ENCODE data around the gene EML5.

EML5 gene

GRCh38 chr14:88598097-88598675, 194.6 kb downstream of the EML5 start:
- TF ChIP-seq MYC (IDR thresholded peaks at IDR 0.05; ENCODE audit: low read depth, low read length) (no peak), MAX (IDR thresholded peaks at IDR 0.05; ENCODE audit: low read depth, low read length) (no peak)
- TF ChIP-seq, protein P1, sequence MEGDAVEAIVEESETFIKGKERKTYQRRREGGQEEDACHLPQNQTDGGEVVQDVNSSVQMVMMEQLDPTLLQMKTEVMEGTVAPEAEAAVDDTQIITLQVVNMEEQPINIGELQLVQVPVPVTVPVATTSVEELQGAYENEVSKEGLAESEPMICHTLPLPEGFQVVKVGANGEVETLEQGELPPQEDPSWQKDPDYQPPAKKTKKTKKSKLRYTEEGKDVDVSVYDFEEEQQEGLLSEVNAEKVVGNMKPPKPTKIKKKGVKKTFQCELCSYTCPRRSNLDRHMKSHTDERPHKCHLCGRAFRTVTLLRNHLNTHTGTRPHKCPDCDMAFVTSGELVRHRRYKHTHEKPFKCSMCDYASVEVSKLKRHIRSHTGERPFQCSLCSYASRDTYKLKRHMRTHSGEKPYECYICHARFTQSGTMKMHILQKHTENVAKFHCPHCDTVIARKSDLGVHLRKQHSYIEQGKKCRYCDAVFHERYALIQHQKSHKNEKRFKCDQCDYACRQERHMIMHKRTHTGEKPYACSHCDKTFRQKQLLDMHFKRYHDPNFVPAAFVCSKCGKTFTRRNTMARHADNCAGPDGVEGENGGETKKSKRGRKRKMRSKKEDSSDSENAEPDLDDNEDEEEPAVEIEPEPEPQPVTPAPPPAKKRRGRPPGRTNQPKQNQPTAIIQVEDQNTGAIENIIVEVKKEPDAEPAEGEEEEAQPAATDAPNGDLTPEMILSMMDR (IDR thresholded peaks at IDR 0.05; ENCODE audit: low read depth, low read length) = no peak
- no peak for DNase-seq (ENCODE audit: low read depth)
- no peak overlapping the region for H3K4me3 ChIP-seq (ENCODE audit: low read depth, low read length)

- TF ChIP-seq, protein P1 (IDR thresholded peaks at IDR 0.05; ENCODE audit: low read depth, low read length) = no peak
- TF ChIP-seq POLR2A (IDR thresholded peaks at IDR 0.05; ENCODE audit: extremely low read depth, insufficient read length) = no peak
- no peak overlapping the region for H3K4me3 ChIP-seq (ENCODE audit: low read depth, low read length)
- DNase-seq (ENCODE audit: low read depth) = no peak
These were observed 195.2 kb downstream of the EML5 start for GRCh38 chr14:88597601-88598000.

DNA sequence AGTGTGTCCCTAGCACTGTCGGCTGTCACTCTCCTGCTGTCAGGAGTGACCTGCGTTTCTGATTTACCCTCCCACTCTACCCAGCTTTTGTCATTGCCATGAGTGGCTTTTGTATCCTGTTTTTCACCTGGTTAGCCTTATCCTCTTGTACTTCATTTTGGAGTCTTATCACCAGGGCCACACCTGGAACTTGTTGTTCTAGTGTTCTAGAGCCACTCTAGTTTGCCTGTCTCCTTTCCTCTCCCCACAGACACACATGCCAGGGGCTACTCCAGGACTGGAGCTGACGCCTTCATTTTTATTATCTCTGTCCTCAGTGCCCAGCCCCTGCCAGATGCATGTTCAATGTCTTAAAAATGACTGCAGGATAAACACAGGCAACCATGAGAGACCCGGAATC, 195.7 kb downstream of the EML5 start:
- no peak for TF ChIP-seq MAX (IDR thresholded peaks at IDR 0.05; ENCODE audit: low read depth, low read length)
- no peak for TF ChIP-seq MYC (IDR thresholded peaks at IDR 0.05; ENCODE audit: low read depth, low read length)
- no peak for TF ChIP-seq POLR2A (IDR thresholded peaks at IDR 0.05; ENCODE audit: extremely low read depth, insufficient read length)
- TF ChIP-seq, protein P1 (IDR thresholded peaks at IDR 0.05; ENCODE audit: low read depth, low read length) = no peak
- DNase-seq (ENCODE audit: low read depth) = no peak
- no peak overlapping the region for H3K4me3 ChIP-seq (ENCODE audit: low read depth, low read length)

- DNase-seq (ENCODE audit: low read depth) = no peak
- H3K4me3 ChIP-seq (ENCODE audit: low read depth, low read length) = no peak overlapping the region
- TF ChIP-seq, protein P1 (IDR thresholded peaks at IDR 0.05; ENCODE audit: low read depth, low read length) = no peak
- TF ChIP-seq MAX (IDR thresholded peaks at IDR 0.05; ENCODE audit: low read depth, low read length) (no peak), MYC (IDR thresholded peaks at IDR 0.05; ENCODE audit: low read depth, low read length) (no peak), POLR2A (IDR thresholded peaks at IDR 0.05; ENCODE audit: extremely low read depth, insufficient read length) (no peak)
These were observed 200.7 kb downstream of the EML5 start for GRCh38 chr14:88592031-88592430.

- DNase-seq (ENCODE audit: low read depth) = no peak
- TF ChIP-seq MAX (IDR thresholded peaks at IDR 0.05; ENCODE audit: low read depth, low read length) = no peak
- TF ChIP-seq POLR2A (IDR thresholded peaks at IDR 0.05; ENCODE audit: extremely low read depth, insufficient read length) = no peak
- no peak for TF ChIP-seq MYC (IDR thresholded peaks at IDR 0.05; ENCODE audit: low read depth, low read length)
- TF ChIP-seq, protein P1 (IDR thresholded peaks at IDR 0.05; ENCODE audit: low read depth, low read length) = no peak
- no peak overlapping the region for H3K4me3 ChIP-seq (ENCODE audit: low read depth, low read length)
These were observed 202.6 kb downstream of the EML5 start for GRCh38 chr14:88590173-88590572.

DNA sequence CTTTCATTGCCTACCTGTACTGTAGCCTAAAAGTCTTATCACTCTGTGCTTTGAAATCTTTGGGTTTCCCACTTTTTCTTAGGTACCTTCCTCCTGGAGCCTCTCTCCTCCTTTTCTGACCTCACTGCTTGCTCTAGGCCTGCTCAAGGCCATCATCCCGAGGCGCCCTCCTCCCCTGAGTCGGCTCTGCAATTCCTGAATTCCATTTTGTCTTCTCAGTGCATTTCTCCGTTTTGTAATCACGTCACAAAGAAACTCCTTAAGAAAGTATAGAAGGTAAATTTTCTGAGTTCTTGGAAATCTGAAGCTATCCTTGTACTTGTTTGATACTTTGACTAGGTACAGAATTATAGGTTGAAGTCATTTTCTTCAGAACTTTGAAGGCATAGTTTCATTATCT, 204.7 kb downstream of the EML5 start:
- H3K4me3 ChIP-seq (ENCODE audit: low read depth, low read length) = no peak overlapping the region
- TF ChIP-seq POLR2A (IDR thresholded peaks at IDR 0.05; ENCODE audit: extremely low read depth, insufficient read length) = no peak
- TF ChIP-seq, protein P1 (IDR thresholded peaks at IDR 0.05; ENCODE audit: low read depth, low read length) = no peak
- no peak for TF ChIP-seq MAX (IDR thresholded peaks at IDR 0.05; ENCODE audit: low read depth, low read length)
- TF ChIP-seq MYC (IDR thresholded peaks at IDR 0.05; ENCODE audit: low read depth, low read length) = no peak
- DNase-seq (ENCODE audit: low read depth) = no peak
